Keratinocyte (primary cell): ENCODE results near the gene PCP4L1. TPM values are rescaled to one million over a fixed set of nuclear protein-coding genes. Genes with fewer than 3 reads are reported as not detected.

Experiments used
- DNase-seq: peaks from one replicate; pipeline ENCODE4 v3.0.0-alpha.2; 2011; ENCODE audit warnings: low read depth, missing footprints, low spot score
- FAIRE-seq: peaks from 2 replicates; lab custom pipeline; 2011; peaks lifted over from hg19 to GRCh38; lab: Jason Lieb, UNC
- H2AFZ ChIP-seq: 2 replicates; pipeline ENCODE4 v1.6.0; 2012; ENCODE audit warnings: low read length, control low read depth, inconsistent platforms; ENCODE audit not compliant: control insufficient read depth
- H3K27ac ChIP-seq: 2 replicates; pipeline ENCODE4 v1.5.1; 2011; ENCODE audit warnings: low read length; ENCODE audit not compliant: control insufficient read depth, insufficient read depth
- H3K27me3 ChIP-seq: 3 replicates; pipeline ENCODE4 v1.6.0; 2011; ENCODE audit warnings: low read length; ENCODE audit not compliant: control insufficient read depth, insufficient read depth; ENCODE audit errors: extremely low read depth
- H3K36me3 ChIP-seq, 2 experiments: 2 replicates in 1 of 2; 3 replicates in 1 of 2; pipeline ENCODE4 v1.5.1; 2011; ENCODE audit warnings: low read length in 2 of 2, mild to moderate bottlenecking in 1 of 2; ENCODE audit not compliant: control insufficient read depth in 2 of 2, insufficient read depth in 2 of 2; ENCODE audit errors: extremely low read depth in 1 of 2
- H3K4me1 ChIP-seq: 3 replicates; pipeline ENCODE4 v1.5.1; 2011; ENCODE audit warnings: low read length; ENCODE audit not compliant: control insufficient read depth, insufficient read depth; ENCODE audit errors: extremely low read depth
- H3K4me2 ChIP-seq: 3 replicates; pipeline ENCODE4 v1.6.0; 2011; ENCODE audit warnings: low read depth, low read length; ENCODE audit not compliant: control insufficient read depth, insufficient read depth; ENCODE audit errors: extremely low read depth
- H3K4me3 ChIP-seq, 3 experiments: fragments of 200-600 bp in 1 of 3; sonication (generic) in 1 of 3; 2 replicates in 2 of 3; 3 replicates in 1 of 3; pipeline ENCODE4 v1.5.1; 2011 to 2016; ENCODE audit warnings: low read length in 3 of 3, mild to moderate bottlenecking in 3 of 3, control low read depth in 2 of 3, inconsistent platforms in 1 of 3, low read depth in 1 of 3, mixed read lengths in 1 of 3, mixed run types in 1 of 3, moderate library complexity in 1 of 3; ENCODE audit not compliant: control insufficient read depth in 2 of 3, insufficient read depth in 2 of 3; ENCODE audit errors: extremely low read depth in 1 of 3
- H3K79me2 ChIP-seq: 2 replicates; pipeline ENCODE4 v1.6.0; 2012; ENCODE audit warnings: low read length; ENCODE audit not compliant: control insufficient read depth, insufficient read depth
- H3K9ac ChIP-seq: 3 replicates; pipeline ENCODE4 v1.6.0; 2011; ENCODE audit warnings: low read length; ENCODE audit not compliant: control insufficient read depth, insufficient read depth; ENCODE audit errors: extremely low read depth
- H3K9me1 ChIP-seq: 3 replicates; pipeline ENCODE4 v1.6.0; 2011; ENCODE audit warnings: low read length; ENCODE audit not compliant: control insufficient read depth, insufficient read depth; ENCODE audit errors: extremely low read depth
- H3K9me3 ChIP-seq: 2 replicates; pipeline ENCODE4 v1.5.1; 2012; ENCODE audit warnings: low read depth, low read length; ENCODE audit not compliant: control insufficient read depth
- H4K20me1 ChIP-seq: 3 replicates; pipeline ENCODE4 v1.6.0; 2011; ENCODE audit warnings: low read length; ENCODE audit not compliant: control insufficient read depth, insufficient read depth; ENCODE audit errors: extremely low read depth
- EZH2 ChIP-seq: IDR thresholded peaks from one replicate; pipeline ENCODE4 v1.6.1; 2012; ENCODE audit warnings: inconsistent platforms, mild to moderate bottlenecking, low read length, moderate library complexity
- dilution Hi-C: fragments of 300-500 bp; cut with MboI; formaldehyde crosslinking; loops from one replicate; pipeline ENCODE4 v1.7.0; 2020; ENCODE audit warnings: low sequenced_read_pairs; ENCODE audit not compliant: extremely low pct_ligation_motif_present
- polyA plus RNA-seq, 5 experiments: library from polyadenylated mRNA; depleted of rRNA in 3 of 5; stranded (reverse) in 3 of 5; stranded (forward) in 1 of 5; unstranded in 1 of 5; fragments of >200 nt; gene quantifications; 1 replicate in 1 of 5; 2 replicates in 3 of 5; 3 replicates in 1 of 5; pipeline versions ENCODE4 v1.2.1 to v1.2.3, GENCODE V29; 2011 to 2012; ENCODE audit warnings: missing spikeins in 2 of 5, low read depth in 1 of 5, low replicate concordance in 1 of 5
- TF ChIP-seq, protein P1 (sequence below), 3 experiments: IDR thresholded peaks in 1 of 3; conservative IDR thresholded peaks in 1 of 3; optimal IDR thresholded peaks in 1 of 3; 2 replicates in 2 of 3; 3 replicates in 1 of 3; pipeline versions ENCODE3 to v1.5.1; 2011; ENCODE audit warnings: low read length in 3 of 3, mild to moderate bottlenecking in 3 of 3, moderate library complexity in 2 of 3, control low read depth in 1 of 3, inconsistent platforms in 1 of 3; ENCODE audit not compliant: insufficient read depth in 2 of 3; ENCODE audit errors: extremely low read depth in 1 of 3

Gene PCP4L1
- polyA plus RNA-seq, 1 donor (not counting 4 experiments of a cell fraction or from before 2014, with no cell fraction given), result 0.04 TPM

DNA sequence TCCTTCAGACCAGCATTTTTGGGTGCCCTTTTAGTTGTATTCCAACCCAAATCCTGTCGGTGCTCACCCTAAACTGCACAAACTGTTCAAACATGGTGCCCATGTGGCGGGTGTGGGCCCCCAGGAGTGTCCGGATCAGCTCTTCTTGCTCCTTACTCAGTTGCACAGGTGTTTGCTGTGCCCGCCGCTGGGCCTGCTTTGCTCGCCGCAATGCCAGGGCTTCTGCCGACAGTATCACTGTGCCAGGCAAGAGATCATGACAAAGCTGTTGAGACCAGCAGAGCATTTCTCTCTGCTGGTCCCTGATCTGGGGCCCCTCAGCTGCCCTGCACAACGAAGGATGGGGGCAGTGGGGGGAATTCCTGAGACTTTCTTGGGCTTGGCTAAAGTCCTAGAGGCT, 25.4 kb upstream of the PCP4L1 start:
- dilution Hi-C loops, result no loop called here
- Histone ChIP-seq H3K9me1 (no peaks in the 10 kb centered on the region), H3K4me2 (no peak overlapping the region), H3K27ac (no peak overlapping the region), H3K4me1 (peaks cover 1% of the 10 kb centered on the region), H3K9me3 (no peaks in the 10 kb centered on the region), H3K79me2 (no peaks in the 10 kb centered on the region), H3K27me3 (no peaks in the 10 kb centered on the region), H2AFZ (no peak overlapping the region), H3K9ac (no peak overlapping the region), H3K4me3 (no peak overlapping the region), H4K20me1 (no peaks in the 10 kb centered on the region), H3K36me3 (peaks cover 11 to 17% of the 10 kb centered on the region in 2 experiments)
- FAIRE-seq (no peak), DNase-seq (no peak)
- TF ChIP-seq EZH2, result no peak
- TF ChIP-seq, protein P1, sequence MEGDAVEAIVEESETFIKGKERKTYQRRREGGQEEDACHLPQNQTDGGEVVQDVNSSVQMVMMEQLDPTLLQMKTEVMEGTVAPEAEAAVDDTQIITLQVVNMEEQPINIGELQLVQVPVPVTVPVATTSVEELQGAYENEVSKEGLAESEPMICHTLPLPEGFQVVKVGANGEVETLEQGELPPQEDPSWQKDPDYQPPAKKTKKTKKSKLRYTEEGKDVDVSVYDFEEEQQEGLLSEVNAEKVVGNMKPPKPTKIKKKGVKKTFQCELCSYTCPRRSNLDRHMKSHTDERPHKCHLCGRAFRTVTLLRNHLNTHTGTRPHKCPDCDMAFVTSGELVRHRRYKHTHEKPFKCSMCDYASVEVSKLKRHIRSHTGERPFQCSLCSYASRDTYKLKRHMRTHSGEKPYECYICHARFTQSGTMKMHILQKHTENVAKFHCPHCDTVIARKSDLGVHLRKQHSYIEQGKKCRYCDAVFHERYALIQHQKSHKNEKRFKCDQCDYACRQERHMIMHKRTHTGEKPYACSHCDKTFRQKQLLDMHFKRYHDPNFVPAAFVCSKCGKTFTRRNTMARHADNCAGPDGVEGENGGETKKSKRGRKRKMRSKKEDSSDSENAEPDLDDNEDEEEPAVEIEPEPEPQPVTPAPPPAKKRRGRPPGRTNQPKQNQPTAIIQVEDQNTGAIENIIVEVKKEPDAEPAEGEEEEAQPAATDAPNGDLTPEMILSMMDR (optimal IDR thresholded peaks at IDR 0.05 in 1 of 3, IDR thresholded peaks at IDR 0.05 in 1 of 3, conservative IDR thresholded peaks at IDR 0.05 in 1 of 3; ENCODE audit: extremely low read depth in 1 of 3, insufficient read depth in 2 of 3, low read length in 3 of 3), result no peak

DNA sequence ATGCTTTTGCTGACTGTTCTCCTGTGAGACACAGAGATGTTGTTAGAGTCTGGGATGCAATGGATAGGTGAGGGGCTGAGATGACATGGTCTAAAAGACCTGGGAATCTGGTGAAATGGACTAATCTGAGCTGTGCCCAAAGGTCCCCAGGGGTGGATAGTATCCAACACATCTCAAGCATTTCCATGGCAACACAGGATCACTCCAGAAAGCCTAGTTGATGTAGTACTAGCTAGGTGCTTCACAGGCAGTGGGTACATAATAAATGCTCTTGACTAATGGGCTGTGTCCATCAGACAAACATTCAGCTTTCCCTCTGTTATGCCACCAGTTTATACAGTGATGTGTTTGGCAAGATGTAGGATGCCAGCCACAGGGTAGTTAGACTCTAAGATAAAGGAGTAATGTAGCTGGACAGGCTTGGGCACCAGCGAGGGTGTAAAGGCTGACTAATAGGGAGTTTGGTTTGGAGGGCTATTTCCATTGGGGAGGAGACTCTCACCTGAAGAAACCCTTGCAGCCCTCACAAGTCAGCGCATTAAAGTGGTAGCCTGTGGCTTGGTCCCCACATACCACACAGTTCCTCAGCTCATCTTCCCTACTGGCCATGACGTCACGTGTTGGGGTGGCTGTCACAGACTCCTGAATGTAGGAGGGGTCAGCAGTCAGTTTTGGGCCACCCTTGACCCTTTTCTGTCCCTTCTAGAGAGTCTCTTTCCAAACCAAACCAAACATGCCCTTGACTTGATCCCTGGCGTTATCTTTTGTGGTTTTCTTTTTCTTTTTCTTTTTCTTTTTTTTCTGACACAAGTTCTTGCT, 22.4 kb upstream of the PCP4L1 start:
- Histone ChIP-seq H4K20me1 (no peaks in the 10 kb centered on the region), H3K9me1 (no peaks in the 10 kb centered on the region), H3K79me2 (no peaks in the 10 kb centered on the region), H3K36me3 (no peaks in the 10 kb centered on the region), H3K9ac (no peak overlapping the region), H3K4me3 (no peak overlapping the region), H3K4me1 (no peaks in the 10 kb centered on the region), H3K4me2 (no peak overlapping the region), H3K27me3 (no peaks in the 10 kb centered on the region), H2AFZ (no peak overlapping the region), H3K9me3 (no peaks in the 10 kb centered on the region), H3K27ac (no peak overlapping the region)
- TF ChIP-seq EZH2, result no peak
- TF ChIP-seq, protein P1 (optimal IDR thresholded peaks at IDR 0.05 in 1 of 3, IDR thresholded peaks at IDR 0.05 in 1 of 3, conservative IDR thresholded peaks at IDR 0.05 in 1 of 3; ENCODE audit: extremely low read depth in 1 of 3, insufficient read depth in 2 of 3, low read length in 3 of 3), result no peak
- FAIRE-seq (no peak), DNase-seq (no peak)
- dilution Hi-C loops, result no loop called here
